Prostate gland (tissue), 2 donors: ENCODE data around the gene ITGB2.

Experiments
- CTCF ChIP-seq, 4 experiments: fragments of 200-600 bp in 2 of 4; fragments of 450-650 bp in 2 of 4; sonication (generic) in 2 of 4; IDR thresholded peaks; 1 replicate in 3 of 4; 2 replicates in 1 of 4; pipeline ENCODE4 v1.5.1; 2016 to 2019; ENCODE audit warnings: antibody characterized with exemption in 4 of 4, mild to moderate bottlenecking in 2 of 4, moderate library complexity in 2 of 4
- POLR2A ChIP-seq: fragments of 450-650 bp; IDR thresholded peaks from one replicate; pipeline ENCODE4 v1.6.1; 2016; ENCODE audit warnings: antibody characterized with exemption, mild to moderate bottlenecking

DNA sequence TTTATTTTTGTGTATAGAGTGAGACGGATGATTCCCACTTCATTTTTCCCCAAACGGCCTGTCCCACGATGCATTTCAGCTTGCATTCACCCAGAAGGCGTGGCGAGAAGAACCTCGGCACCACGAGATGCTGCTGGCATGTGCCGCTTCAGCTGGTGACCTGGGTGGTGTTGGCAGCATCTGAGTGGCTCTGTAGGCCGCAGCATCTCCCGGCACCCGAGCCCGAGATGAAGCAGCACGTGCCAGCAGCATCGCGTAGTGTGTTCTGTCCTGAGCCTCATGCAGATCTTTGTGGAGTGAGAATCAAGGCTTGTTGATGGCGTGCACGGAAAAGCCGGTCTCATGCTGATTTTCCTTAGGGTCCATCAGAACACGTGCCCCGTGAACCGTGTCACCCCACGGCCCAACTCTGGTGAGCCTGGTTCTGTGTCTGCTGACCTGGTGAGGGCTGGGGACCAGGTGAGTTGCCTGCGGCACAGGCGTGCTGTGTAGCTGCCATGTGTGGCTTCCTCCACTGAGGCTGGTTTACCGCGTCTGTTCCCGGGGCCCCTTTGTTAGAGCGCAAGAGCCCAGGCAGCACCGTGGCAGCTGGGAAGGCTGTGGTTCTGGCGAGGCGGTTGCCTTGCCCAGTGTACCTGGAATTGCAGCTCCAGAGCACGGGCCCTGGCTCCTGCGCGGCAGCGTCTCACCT lies 35.8 kb upstream of the ITGB2 start:
- TF ChIP-seq CTCF (IDR thresholded peaks at IDR 0.05) (no peak), POLR2A (no peak)
